HG03354 (cell line): ENCODE data around the gene TRMT44.
"Not testable (repeated sequence)": the region's sequence is repeated elsewhere in the genome, so short reads cannot be mapped to it uniquely, and the experiment has no call there.

Experiments
- ATAC-seq: cut with Tn5 transposase; IDR thresholded peaks from one replicate; pipeline ENCODE4 v1.9.1; 2021; ENCODE audit warnings: mild to moderate bottlenecking; ENCODE audit not compliant: unreplicated experiment, poor library complexity, severe bottlenecking

TRMT44 gene

GRCh38 chr4:8478801-8479744 is 38.5 kb downstream of the TRMT44 start:
- ATAC-seq: no peak

- ATAC-seq: no peak
Observed at GRCh38 chr4:8480221-8480620, 39.6 kb downstream of the TRMT44 start.

GRCh38 chr4:8486643-8487042 is 46.1 kb downstream of the TRMT44 start:
- not testable (repeated sequence) for ATAC-seq

- no peak for ATAC-seq
Observed at GRCh38 chr4:8488791-8489369, 48.3 kb downstream of the TRMT44 start.

- not testable (repeated sequence) for ATAC-seq
Observed at GRCh38 chr4:8491478-8491877, 50.9 kb downstream of the TRMT44 start.

- no peak for ATAC-seq
Observed at GRCh38 chr4:8492174-8492573, 51.6 kb downstream of the TRMT44 start.

GRCh38 chr4:8493484-8493883 is 52.9 kb downstream of the TRMT44 start:
- ATAC-seq: no peak

- no peak for ATAC-seq
Observed at GRCh38 chr4:8494218-8494617, 53.6 kb downstream of the TRMT44 start.

GRCh38 chr4:8494983-8495548 is 54.5 kb downstream of the TRMT44 start:
- ATAC-seq: no peak

- ATAC-seq: no peak
Observed at GRCh38 chr4:8495803-8496202, 55.2 kb downstream of the TRMT44 start.

GRCh38 chr4:8497762-8498161 is 57.2 kb downstream of the TRMT44 start:
- ATAC-seq: no peak

- ATAC-seq: no peak
Observed at GRCh38 chr4:8500966-8501365, 60.4 kb downstream of the TRMT44 start.

GRCh38 chr4:8501781-8502180 is 61.2 kb downstream of the TRMT44 start:
- no peak for ATAC-seq

GRCh38 chr4:8502371-8502770 is 61.8 kb downstream of the TRMT44 start:
- no peak for ATAC-seq

- no peak for ATAC-seq
Observed at GRCh38 chr4:8502836-8503585, 62.4 kb downstream of the TRMT44 start.

- no peak for ATAC-seq
Observed at GRCh38 chr4:8503801-8504200, 63.2 kb downstream of the TRMT44 start.

GRCh38 chr4:8504279-8505007 is 63.9 kb downstream of the TRMT44 start:
- no peak for ATAC-seq

- no peak for ATAC-seq
Observed at GRCh38 chr4:8505229-8505628, 64.7 kb downstream of the TRMT44 start.

- no peak for ATAC-seq
Observed at GRCh38 chr4:8506006-8506372, 65.4 kb downstream of the TRMT44 start.
